PC-9 (cell line): ENCODE results near the gene ITGA8. TPM values are rescaled to one million over a fixed set of nuclear protein-coding genes. Genes with fewer than 3 reads are reported as not detected.

ENCODE experiments used
- BruUV-seq: library from RNA; stranded (reverse); fragments of 400-500 nt; replicated peaks from 2 replicates; lab custom pipeline; 2021; lab: Mats Ljungman, UMichigan
- CTCF ChIA-PET: fragments of 300-600 bp; sonication (Branson Sonifier 250); formaldehyde crosslinking; loops from one replicate; lab custom pipeline; 2022; ENCODE audit warnings: antibody characterized with exemption; lab: Charles Lee
- POLR2A ChIA-PET: fragments of 300-600 bp; sonication (Branson Sonifier 250); formaldehyde crosslinking; loops from one replicate; lab custom pipeline; 2022; ENCODE audit warnings: antibody characterized with exemption; ENCODE audit not compliant: unreplicated experiment; lab: Charles Lee
- DNase-seq, 2 experiments: peaks; one replicate each; pipeline versions ENCODE4 v3.0.0 to v3.0.0-alpha.2; 2015 to 2022; ENCODE audit warnings: mixed read lengths in 1 of 2
- H2AFZ ChIP-seq: fragments of 200-600 bp; sonication (generic); 2 replicates; pipeline ENCODE4 v1.8.1; 2017; ENCODE audit warnings: antibody characterized with exemption
- H3F3A ChIP-seq: fragments of 200-600 bp; sonication (generic); 2 replicates; pipeline ENCODE4 v1.8.1; 2017; ENCODE audit warnings: antibody characterized with exemption, mild to moderate bottlenecking, low read depth; ENCODE audit not compliant: insufficient read depth
- H3K27ac ChIP-seq: fragments of 200-600 bp; sonication (generic); 2 replicates; pipeline ENCODE4 v1.6.1; 2016; ENCODE audit warnings: mixed run types
- H3K27me3 ChIP-seq: fragments of 200-600 bp; sonication (generic); 2 replicates; pipeline ENCODE4 v1.6.1; 2016; ENCODE audit warnings: low read depth, mixed run types; ENCODE audit not compliant: insufficient read depth
- H3K36me3 ChIP-seq: fragments of 200-600 bp; sonication (generic); 2 replicates; pipeline ENCODE4 v1.6.1; 2016; ENCODE audit warnings: low read depth, mixed run types
- H3K4me1 ChIP-seq: fragments of 200-600 bp; sonication (generic); replicated peaks from 2 replicates; pipeline ENCODE4 v1.6.1; 2016; ENCODE audit warnings: mixed run types; ENCODE audit not compliant: insufficient read depth
- H3K4me2 ChIP-seq: fragments of 200-600 bp; sonication (generic); 2 replicates; pipeline ENCODE4 v1.6.1; 2017; ENCODE audit warnings: mixed run types
- H3K4me3 ChIP-seq: fragments of 200-600 bp; sonication (generic); 2 replicates; pipeline ENCODE4 v1.6.1; 2016; ENCODE audit warnings: mixed run types
- H3K79me2 ChIP-seq: fragments of 200-600 bp; sonication (generic); 2 replicates; pipeline ENCODE4 v1.6.1; 2017; ENCODE audit warnings: low read depth, mixed run types
- H3K9me2 ChIP-seq: fragments of 200-600 bp; sonication (generic); 2 replicates; pipeline ENCODE4 v1.8.1; 2017; ENCODE audit warnings: mild to moderate bottlenecking; ENCODE audit not compliant: insufficient read depth
- H3K9me3 ChIP-seq: fragments of 200-600 bp; sonication (generic); 2 replicates; pipeline ENCODE4 v1.8.1; 2016; ENCODE audit warnings: low read depth; ENCODE audit not compliant: insufficient read depth
- H4K20me1 ChIP-seq: fragments of 200-600 bp; sonication (generic); 2 replicates; pipeline ENCODE4 v1.8.1; 2017; ENCODE audit not compliant: insufficient read depth
- CTCF ChIP-seq: fragments of 200-600 bp; sonication (generic); conservative IDR thresholded peaks from 2 replicates; pipeline ENCODE4 v1.6.1; 2017; ENCODE audit warnings: mixed run types, antibody characterized with exemption, mild to moderate bottlenecking, moderate library complexity
- EZH2 ChIP-seq: fragments of 200-600 bp; sonication (generic); IDR thresholded peaks from 2 replicates; pipeline ENCODE4 v1.8.0; 2017; ENCODE audit warnings: antibody characterized with exemption, low read depth
- intact Hi-C: fragments of 100-400 bp; cut with micrococcal nuclease; formaldehyde crosslinking; loops from one replicate; pipeline ENCODE4 v1.10.0; 2022; ENCODE audit not compliant: unreplicated experiment
- total RNA-seq: library from RNA; stranded (reverse); gene quantifications from 2 replicates; pipeline ENCODE4 v1.2.3, GENCODE V29; 2021

The ITGA8 gene
- total RNA-seq, 1 experiment from 2014 or later = not detected

- Histone ChIP-seq H3K9me2 (no peaks in the 10 kb centered on the region), H3K27ac (no peak overlapping the region), H2AFZ (no peak overlapping the region), H3K79me2 (no peaks in the 10 kb centered on the region), H3K4me1 (no peaks in the 10 kb centered on the region), H3K4me2 (no peak overlapping the region), H3K9me3 (no peaks in the 10 kb centered on the region), H3K4me3 (no peak overlapping the region), H3F3A (no peaks in the 10 kb centered on the region), H3K27me3 (peaks cover 9% of the 10 kb centered on the region), H4K20me1 (no peaks in the 10 kb centered on the region), H3K36me3 (no peaks in the 10 kb centered on the region)
- intact Hi-C loops = no loop called here
- ChIA-PET CTCF (no interaction called here), POLR2A (no interaction called here)
- BruUV-seq = no TSS peak
- TF ChIP-seq CTCF (no peak), EZH2 (no peak)
- DNase-seq = no peak
These were observed 23.7 kb upstream of the ITGA8 start for GRCh38 chr10:15743443-15743842.

GRCh38 chr10:15742836-15743235, 23.1 kb upstream of the ITGA8 start:
- TF ChIP-seq CTCF = no peak
- no peak for TF ChIP-seq EZH2
- H3K4me2 ChIP-seq = no peak overlapping the region

GRCh38 chr10:15742102-15742501, 22.4 kb upstream of the ITGA8 start:
- intact Hi-C loops = no loop called here
- no peak overlapping the region for H2AFZ ChIP-seq
- H3K36me3 ChIP-seq = no peaks in the 10 kb centered on the region
- peaks cover 19% of the 10 kb centered on the region for H3K27me3 ChIP-seq
- POLR2A ChIA-PET = no interaction called here
- no peaks in the 10 kb centered on the region for H3K9me2 ChIP-seq
- H3K9me3 ChIP-seq = no peaks in the 10 kb centered on the region
- no peak overlapping the region for H3K27ac ChIP-seq
- no peaks in the 10 kb centered on the region for H4K20me1 ChIP-seq
- no peaks in the 10 kb centered on the region for H3K79me2 ChIP-seq
- no peak overlapping the region for H3K4me3 ChIP-seq
- TF ChIP-seq CTCF (no peak), EZH2 (no peak)
- no peak overlapping the region for H3K4me2 ChIP-seq
- no peaks in the 10 kb centered on the region for H3K4me1 ChIP-seq
- no peak for DNase-seq
- no peaks in the 10 kb centered on the region for H3F3A ChIP-seq
- CTCF ChIA-PET = no interaction called here
- no TSS peak for BruUV-seq

More at GRCh38 chr10:15742836-15743235, 23.1 kb upstream of the ITGA8 start:
- ChIA-PET POLR2A (no interaction called here), CTCF (no interaction called here)
- Histone ChIP-seq H3K9me2 (no peaks in the 10 kb centered on the region), H3K4me1 (no peaks in the 10 kb centered on the region), H3F3A (no peaks in the 10 kb centered on the region), H3K9me3 (no peaks in the 10 kb centered on the region), H2AFZ (no peak overlapping the region), H4K20me1 (no peaks in the 10 kb centered on the region), H3K27ac (no peak overlapping the region), H3K4me3 (no peak overlapping the region), H3K36me3 (no peaks in the 10 kb centered on the region), H3K79me2 (no peaks in the 10 kb centered on the region), H3K27me3 (peaks cover 13% of the 10 kb centered on the region)
- intact Hi-C loops = no loop called here
- no peak for DNase-seq
- no TSS peak for BruUV-seq
